GM23338 (cell line): ENCODE data around the gene PPP1R13L. TPM values are rescaled to one million over a fixed set of nuclear protein-coding genes. Genes with fewer than 3 reads are reported as not detected.

Experiments used
- ATAC-seq: fragments of 200-7000 bp; cut with Tn5 transposase; 3 replicates; pipeline ENCODE4 v1.9.1; 2020
- DNase-seq: peaks from one replicate; pipeline ENCODE4 v3.0.0-alpha.2; 2015; ENCODE audit warnings: low spot score
- H2AFZ ChIP-seq: fragments of 200-600 bp; sonication (generic); 2 replicates; pipeline ENCODE4 v1.8.0; 2016; ENCODE audit warnings: antibody characterized with exemption, mild to moderate bottlenecking, moderate library complexity
- H3F3A ChIP-seq: fragments of 200-600 bp; sonication (generic); replicated peaks from 2 replicates; pipeline ENCODE4 v1.8.0; 2017; ENCODE audit warnings: antibody characterized with exemption, mixed run types, low read depth
- H3K27ac ChIP-seq: fragments of 200-600 bp; sonication (generic); 2 replicates; pipeline ENCODE4 v1.6.1; 2016; ENCODE audit warnings: low read depth
- H3K27me3 ChIP-seq: fragments of 200-600 bp; sonication (generic); 2 replicates; pipeline ENCODE4 v1.8.0; 2016; ENCODE audit warnings: mild to moderate bottlenecking, mixed run types, moderate library complexity; ENCODE audit not compliant: insufficient read depth
- H3K36me3 ChIP-seq: fragments of 200-600 bp; sonication (generic); 2 replicates; pipeline ENCODE4 v1.8.0; 2016; ENCODE audit warnings: mild to moderate bottlenecking; ENCODE audit not compliant: insufficient read depth
- H3K4me1 ChIP-seq: fragments of 200-600 bp; sonication (generic); 2 replicates; pipeline ENCODE4 v1.8.0; 2016; ENCODE audit warnings: mild to moderate bottlenecking, moderate library complexity; ENCODE audit not compliant: insufficient read depth
- H3K4me2 ChIP-seq: fragments of 200-600 bp; sonication (generic); 2 replicates; pipeline ENCODE4 v1.7.1; 2017; ENCODE audit warnings: mixed run types
- H3K4me3 ChIP-seq: fragments of 200-600 bp; sonication (generic); 2 replicates; pipeline ENCODE4 v1.6.1; 2016; ENCODE audit warnings: mixed run types
- H3K79me2 ChIP-seq: fragments of 200-600 bp; sonication (generic); replicated peaks from 2 replicates; pipeline ENCODE4 v1.8.0; 2017; ENCODE audit warnings: mild to moderate bottlenecking; ENCODE audit not compliant: insufficient read depth
- H3K9me2 ChIP-seq: fragments of 200-600 bp; sonication (generic); 2 replicates; pipeline ENCODE4 v1.8.0; 2017; ENCODE audit not compliant: insufficient read depth
- H4K20me1 ChIP-seq: fragments of 200-600 bp; sonication (generic); replicated peaks from 2 replicates; pipeline ENCODE4 v1.8.0; 2017; ENCODE audit warnings: mild to moderate bottlenecking; ENCODE audit not compliant: insufficient read depth
- H3K27ac Mint-ChIP-seq: 2 replicates; pipeline ENCODE4 v1.8.0; 2020; ENCODE audit warnings: inconsistent platforms, mild to moderate bottlenecking, moderate library complexity, mixed read lengths
- H3K27me3 Mint-ChIP-seq: 3 replicates; pipeline ENCODE4 v1.8.0; 2022; ENCODE audit warnings: low read depth, mild to moderate bottlenecking, moderate library complexity, mixed read lengths, inconsistent platforms; ENCODE audit not compliant: insufficient read depth, poor library complexity
- H3K36me3 Mint-ChIP-seq: 3 replicates; pipeline ENCODE4 v1.8.0; 2021; ENCODE audit warnings: low read depth, mild to moderate bottlenecking, inconsistent platforms, moderate library complexity, mixed read lengths
- H3K4me1 Mint-ChIP-seq: 3 replicates; pipeline ENCODE4 v1.8.0; 2020; ENCODE audit warnings: mild to moderate bottlenecking, inconsistent platforms, mixed read lengths
- H3K4me3 Mint-ChIP-seq: 3 replicates; pipeline ENCODE4 v1.8.0; 2021; ENCODE audit warnings: moderate library complexity, mild to moderate bottlenecking, inconsistent platforms, mixed read lengths
- H3K9me3 Mint-ChIP-seq: 3 replicates; pipeline ENCODE4 v1.8.0; 2020; ENCODE audit warnings: moderate library complexity, mild to moderate bottlenecking, inconsistent platforms, mixed read lengths
- EZH2phosphoT487 ChIP-seq: fragments of 200-600 bp; sonication (generic); IDR thresholded peaks from one replicate; pipeline ENCODE4 v1.8.1; 2018; ENCODE audit warnings: antibody characterized with exemption; ENCODE audit not compliant: unreplicated experiment
- JUNB ChIP-seq: IDR thresholded peaks from one replicate; pipeline ENCODE4 v1.6.1; 2016; ENCODE audit warnings: antibody characterized with exemption; ENCODE audit not compliant: unreplicated experiment
- POLR2AphosphoS5 ChIP-seq: IDR thresholded peaks from 2 replicates; pipeline ENCODE4 v1.6.1; 2016; ENCODE audit warnings: antibody characterized with exemption, low read depth
- ZNF331 ChIP-seq: fragments of 250-450 bp; sonication (Bioruptor Pico); IDR thresholded peaks from 2 replicates; pipeline ENCODE4 v1.5.0; 2020; ENCODE audit warnings: low read depth, mild to moderate bottlenecking, moderate library complexity
- polyA plus RNA-seq: library from polyadenylated mRNA; unstranded; fragments of >200 nt; fragmentation: Nextera tagmentation; extraction: Ambion mirVana; gene quantifications from 2 replicates; pipeline ENCODE4 v1.2.1, GENCODE V29; 2016
- total RNA-seq: library from RNA; depleted of rRNA; stranded (reverse); fragments of >200 nt; shearing (Covaris generic); gene quantifications from 2 replicates; pipeline ENCODE4 v1.2.3, GENCODE V29; 2014
- TF ChIP-seq, protein P1 (sequence below): fragments of 250-450 bp; sonication (Bioruptor Pico); IDR thresholded peaks from 2 replicates; pipeline ENCODE4 v1.5.0; 2020; ENCODE audit warnings: mild to moderate bottlenecking, moderate library complexity
- TF ChIP-seq, protein P2 (sequence below): IDR thresholded peaks from one replicate; pipeline ENCODE4 v1.6.1; 2018; ENCODE audit warnings: antibody characterized with exemption; ENCODE audit not compliant: unreplicated experiment

Gene PPP1R13L
- total and polyA plus RNA-seq, 2 experiments from 2014 or later: 9.6 to 15.5 TPM

DNA sequence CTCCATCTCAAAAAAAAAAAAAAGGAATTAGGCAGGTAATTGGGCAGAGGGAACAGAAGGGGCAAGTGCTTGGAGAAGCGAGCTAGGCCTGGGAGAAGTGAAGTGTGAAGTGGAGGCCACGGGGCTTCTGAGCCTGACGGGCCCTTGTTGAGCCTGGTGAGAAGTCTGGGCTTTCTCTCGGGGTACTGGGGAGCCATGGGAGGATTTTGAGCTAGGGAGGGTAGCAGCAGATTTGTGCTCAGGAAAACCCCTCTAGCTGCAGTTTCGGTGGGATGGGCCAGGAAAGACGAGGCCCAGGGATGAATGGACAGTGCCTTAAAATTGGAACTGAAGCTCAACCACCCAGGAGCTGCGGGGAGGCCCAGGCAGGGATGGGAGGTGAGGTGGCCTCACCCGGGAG, 9.6 kb upstream of the PPP1R13L start (continued):
- TF ChIP-seq, protein P1, sequence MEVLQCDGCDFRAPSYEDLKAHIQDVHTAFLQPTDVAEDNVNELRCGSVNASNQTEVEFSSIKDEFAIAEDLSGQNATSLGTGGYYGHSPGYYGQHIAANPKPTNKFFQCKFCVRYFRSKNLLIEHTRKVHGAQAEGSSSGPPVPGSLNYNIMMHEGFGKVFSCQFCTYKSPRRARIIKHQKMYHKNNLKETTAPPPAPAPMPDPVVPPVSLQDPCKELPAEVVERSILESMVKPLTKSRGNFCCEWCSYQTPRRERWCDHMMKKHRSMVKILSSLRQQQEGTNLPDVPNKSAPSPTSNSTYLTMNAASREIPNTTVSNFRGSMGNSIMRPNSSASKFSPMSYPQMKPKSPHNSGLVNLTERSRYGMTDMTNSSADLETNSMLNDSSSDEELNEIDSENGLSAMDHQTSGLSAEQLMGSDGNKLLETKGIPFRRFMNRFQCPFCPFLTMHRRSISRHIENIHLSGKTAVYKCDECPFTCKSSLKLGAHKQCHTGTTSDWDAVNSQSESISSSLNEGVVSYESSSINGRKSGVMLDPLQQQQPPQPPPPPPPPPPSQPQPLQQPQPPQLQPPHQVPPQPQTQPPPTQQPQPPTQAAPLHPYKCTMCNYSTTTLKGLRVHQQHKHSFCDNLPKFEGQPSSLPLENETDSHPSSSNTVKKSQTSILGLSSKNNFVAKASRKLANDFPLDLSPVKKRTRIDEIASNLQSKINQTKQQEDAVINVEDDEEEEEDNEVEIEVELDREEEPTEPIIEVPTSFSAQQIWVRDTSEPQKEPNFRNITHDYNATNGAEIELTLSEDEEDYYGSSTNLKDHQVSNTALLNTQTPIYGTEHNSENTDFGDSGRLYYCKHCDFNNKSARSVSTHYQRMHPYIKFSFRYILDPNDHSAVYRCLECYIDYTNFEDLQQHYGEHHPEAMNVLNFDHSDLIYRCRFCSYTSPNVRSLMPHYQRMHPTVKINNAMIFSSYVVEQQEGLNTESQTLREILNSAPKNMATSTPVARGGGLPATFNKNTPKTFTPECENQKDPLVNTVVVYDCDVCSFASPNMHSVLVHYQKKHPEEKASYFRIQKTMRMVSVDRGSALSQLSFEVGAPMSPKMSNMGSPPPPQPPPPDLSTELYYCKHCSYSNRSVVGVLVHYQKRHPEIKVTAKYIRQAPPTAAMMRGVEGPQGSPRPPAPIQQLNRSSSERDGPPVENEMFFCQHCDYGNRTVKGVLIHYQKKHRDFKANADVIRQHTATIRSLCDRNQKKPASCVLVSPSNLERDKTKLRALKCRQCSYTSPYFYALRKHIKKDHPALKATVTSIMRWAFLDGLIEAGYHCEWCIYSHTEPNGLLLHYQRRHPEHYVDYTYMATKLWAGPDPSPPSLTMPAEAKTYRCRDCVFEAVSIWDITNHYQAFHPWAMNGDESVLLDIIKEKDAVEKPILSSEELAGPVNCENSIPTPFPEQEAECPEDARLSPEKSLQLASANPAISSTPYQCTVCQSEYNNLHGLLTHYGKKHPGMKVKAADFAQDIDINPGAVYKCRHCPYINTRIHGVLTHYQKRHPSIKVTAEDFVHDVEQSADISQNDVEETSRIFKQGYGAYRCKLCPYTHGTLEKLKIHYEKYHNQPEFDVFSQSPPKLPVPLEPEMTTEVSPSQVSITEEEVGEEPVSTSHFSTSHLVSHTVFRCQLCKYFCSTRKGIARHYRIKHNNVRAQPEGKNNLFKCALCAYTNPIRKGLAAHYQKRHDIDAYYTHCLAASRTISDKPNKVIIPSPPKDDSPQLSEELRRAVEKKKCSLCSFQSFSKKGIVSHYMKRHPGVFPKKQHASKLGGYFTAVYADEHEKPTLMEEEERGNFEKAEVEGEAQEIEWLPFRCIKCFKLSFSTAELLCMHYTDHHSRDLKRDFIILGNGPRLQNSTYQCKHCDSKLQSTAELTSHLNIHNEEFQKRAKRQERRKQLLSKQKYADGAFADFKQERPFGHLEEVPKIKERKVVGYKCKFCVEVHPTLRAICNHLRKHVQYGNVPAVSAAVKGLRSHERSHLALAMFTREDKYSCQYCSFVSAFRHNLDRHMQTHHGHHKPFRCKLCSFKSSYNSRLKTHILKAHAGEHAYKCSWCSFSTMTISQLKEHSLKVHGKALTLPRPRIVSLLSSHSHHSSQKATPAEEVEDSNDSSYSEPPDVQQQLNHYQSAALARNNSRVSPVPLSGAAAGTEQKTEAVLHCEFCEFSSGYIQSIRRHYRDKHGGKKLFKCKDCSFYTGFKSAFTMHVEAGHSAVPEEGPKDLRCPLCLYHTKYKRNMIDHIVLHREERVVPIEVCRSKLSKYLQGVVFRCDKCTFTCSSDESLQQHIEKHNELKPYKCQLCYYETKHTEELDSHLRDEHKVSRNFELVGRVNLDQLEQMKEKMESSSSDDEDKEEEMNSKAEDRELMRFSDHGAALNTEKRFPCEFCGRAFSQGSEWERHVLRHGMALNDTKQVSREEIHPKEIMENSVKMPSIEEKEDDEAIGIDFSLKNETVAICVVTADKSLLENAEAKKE (CRISPR knock-in tag): no peak
- TF ChIP-seq EZH2phosphoT487: no peak

DNA sequence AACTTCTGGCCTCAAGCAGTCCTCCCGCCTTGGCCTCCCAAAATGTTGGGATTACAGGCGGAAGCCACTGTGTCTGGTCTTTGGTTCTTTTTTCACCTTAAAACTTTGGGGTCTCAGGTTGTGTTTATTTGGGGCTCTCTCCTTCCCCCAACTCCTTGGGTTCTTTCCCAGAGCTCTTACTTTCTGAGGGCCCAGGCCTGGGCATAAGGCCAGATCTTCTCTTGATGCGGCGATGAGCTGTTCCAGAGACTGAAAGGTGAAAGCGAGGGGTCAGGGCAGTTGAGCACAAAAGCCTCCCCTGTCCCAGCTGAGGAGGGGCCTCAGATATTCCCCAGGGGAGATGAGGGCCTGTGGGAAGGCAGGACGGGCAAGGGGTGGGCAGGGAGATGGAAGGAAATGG, 8.6 kb upstream of the PPP1R13L start:
- Histone ChIP-seq H4K20me1 (peaks cover 2% of the 10 kb centered on the region; the same call in 1 of the 2 replicates), H3K4me1 (no peaks in the 10 kb centered on the region), H2AFZ (no peak overlapping the region), H3F3A (0 out of 2 replicates have a peak, but pooled peaks cover 6% of the 10 kb centered on the region), H3K9me2 (no peaks in the 10 kb centered on the region), H3K36me3 (no peaks in the 10 kb centered on the region), H3K4me2 (no peak overlapping the region), H3K4me3 (no peak overlapping the region), H3K27me3 (no peaks in the 10 kb centered on the region), H3K79me2 (no peaks in the 10 kb centered on the region), H3K27ac (no peak overlapping the region)
- peaks cover 69% of the 10 kb centered on the region for H3K36me3 Mint-ChIP-seq
- H3K4me3 Mint-ChIP-seq: no peak overlapping the region
- H3K4me1 Mint-ChIP-seq: no peaks in the 10 kb centered on the region; the same call in 2 of the 3 replicates
- H3K27ac Mint-ChIP-seq: no peak overlapping the region
- peaks cover 23% of the 10 kb centered on the region for H3K27me3 Mint-ChIP-seq
- DNase-seq (no peak), ATAC-seq (no peak)
- H3K9me3 Mint-ChIP-seq: no peaks in the 10 kb centered on the region; the same call in 2 of the 3 replicates
- TF ChIP-seq EZH2phosphoT487 (no peak), JUNB (no peak), ZNF331 (no peak), POLR2AphosphoS5 (no peak)
- TF ChIP-seq, protein P2, sequence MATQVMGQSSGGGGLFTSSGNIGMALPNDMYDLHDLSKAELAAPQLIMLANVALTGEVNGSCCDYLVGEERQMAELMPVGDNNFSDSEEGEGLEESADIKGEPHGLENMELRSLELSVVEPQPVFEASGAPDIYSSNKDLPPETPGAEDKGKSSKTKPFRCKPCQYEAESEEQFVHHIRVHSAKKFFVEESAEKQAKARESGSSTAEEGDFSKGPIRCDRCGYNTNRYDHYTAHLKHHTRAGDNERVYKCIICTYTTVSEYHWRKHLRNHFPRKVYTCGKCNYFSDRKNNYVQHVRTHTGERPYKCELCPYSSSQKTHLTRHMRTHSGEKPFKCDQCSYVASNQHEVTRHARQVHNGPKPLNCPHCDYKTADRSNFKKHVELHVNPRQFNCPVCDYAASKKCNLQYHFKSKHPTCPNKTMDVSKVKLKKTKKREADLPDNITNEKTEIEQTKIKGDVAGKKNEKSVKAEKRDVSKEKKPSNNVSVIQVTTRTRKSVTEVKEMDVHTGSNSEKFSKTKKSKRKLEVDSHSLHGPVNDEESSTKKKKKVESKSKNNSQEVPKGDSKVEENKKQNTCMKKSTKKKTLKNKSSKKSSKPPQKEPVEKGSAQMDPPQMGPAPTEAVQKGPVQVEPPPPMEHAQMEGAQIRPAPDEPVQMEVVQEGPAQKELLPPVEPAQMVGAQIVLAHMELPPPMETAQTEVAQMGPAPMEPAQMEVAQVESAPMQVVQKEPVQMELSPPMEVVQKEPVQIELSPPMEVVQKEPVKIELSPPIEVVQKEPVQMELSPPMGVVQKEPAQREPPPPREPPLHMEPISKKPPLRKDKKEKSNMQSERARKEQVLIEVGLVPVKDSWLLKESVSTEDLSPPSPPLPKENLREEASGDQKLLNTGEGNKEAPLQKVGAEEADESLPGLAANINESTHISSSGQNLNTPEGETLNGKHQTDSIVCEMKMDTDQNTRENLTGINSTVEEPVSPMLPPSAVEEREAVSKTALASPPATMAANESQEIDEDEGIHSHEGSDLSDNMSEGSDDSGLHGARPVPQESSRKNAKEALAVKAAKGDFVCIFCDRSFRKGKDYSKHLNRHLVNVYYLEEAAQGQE: no peak
- TF ChIP-seq, protein P1 (CRISPR knock-in tag): no peak
